GM12878 (cell line): Measurements from ENCODE around the gene PDZD2. TPM values are rescaled to one million over a fixed set of nuclear protein-coding genes. Genes with fewer than 3 reads are reported as not detected.

ENCODE experiments used
- ATAC-seq: fragments of 200-7000 bp; cut with Tn5 transposase; 3 replicates; pipeline ENCODE4 v1.9.1; 2020; ENCODE audit warnings: mild to moderate bottlenecking, moderate library complexity
- BruUV-seq: library from RNA; stranded (reverse); fragments of 400-500 nt; replicated peaks from 2 replicates; lab custom pipeline; 2021; lab: Mats Ljungman, UMichigan
- CTCF ChIA-PET: fragments of 300-600 bp; sonication (Branson Sonifier 250); formaldehyde crosslinking; extraction: SDS; loops from one replicate; lab custom pipeline; 2021; ENCODE audit warnings: inconsistent platforms; lab: Yijun Ruan, JAX
- POLR2A ChIA-PET: fragments of 350-600 bp; formaldehyde crosslinking; extraction: SDS; loops from one replicate; lab custom pipeline; 2021; ENCODE audit warnings: inconsistent platforms; lab: Charles Lee
- RAD21 ChIA-PET: fragments of 300-600 bp; sonication (Branson Sonifier 250); formaldehyde crosslinking; loops from one replicate; lab custom pipeline; 2023; ENCODE audit warnings: antibody characterized with exemption; ENCODE audit not compliant: unreplicated experiment; lab: Charles Lee
- SMC1A ChIA-PET: fragments of 300-600 bp; sonication (Branson Sonifier 250); formaldehyde crosslinking; loops from one replicate; lab custom pipeline; 2023; ENCODE audit not compliant: unreplicated experiment, uncharacterized antibody; lab: Charles Lee
- DNase-seq: peaks from one replicate; pipeline ENCODE4 v3.0.0-alpha.2; 2011; ENCODE audit warnings: low read depth, low spot score
- FAIRE-seq: peaks from 3 replicates; lab custom pipeline; 2011; peaks lifted over from hg19 to GRCh38; lab: Jason Lieb, UNC
- H2AFZ ChIP-seq: 2 replicates; pipeline ENCODE4 v1.6.0; 2011; ENCODE audit warnings: low read depth, low read length, control low read depth; ENCODE audit not compliant: control insufficient read depth
- H3K27ac ChIP-seq: 2 replicates; pipeline ENCODE4 v1.5.1; 2011; ENCODE audit warnings: control low read depth; ENCODE audit not compliant: control insufficient read depth, insufficient read depth
- H3K27me3 ChIP-seq, 2 experiments: replicated peaks in 1 of 2; 2 replicates each; pipeline versions ENCODE4 v1.6.0 to v1.6.1; 2011; ENCODE audit warnings: low read length in 1 of 2; ENCODE audit not compliant: control insufficient read depth in 2 of 2, insufficient read depth in 2 of 2
- H3K36me3 ChIP-seq, 2 experiments: 2 replicates each; pipeline ENCODE4 v1.5.1; 2011; ENCODE audit warnings: low read length in 1 of 2; ENCODE audit not compliant: control insufficient read depth in 2 of 2, insufficient read depth in 2 of 2
- H3K4me1 ChIP-seq: 2 replicates; pipeline ENCODE4 v1.6.1; 2011; ENCODE audit warnings: mild to moderate bottlenecking, low read length, moderate library complexity, mixed read lengths; ENCODE audit not compliant: control insufficient read depth, insufficient read depth
- H3K4me2 ChIP-seq: 2 replicates; pipeline ENCODE4 v1.6.0; 2011; ENCODE audit warnings: control low read depth; ENCODE audit not compliant: control insufficient read depth, insufficient read depth
- H3K4me3 ChIP-seq: fragments of 200-600 bp; sonication (generic); 2 replicates; pipeline ENCODE4 v1.5.1; 2016
- H3K79me2 ChIP-seq: 2 replicates; pipeline ENCODE4 v1.6.0; 2011; ENCODE audit warnings: low read length; ENCODE audit not compliant: control insufficient read depth, insufficient read depth
- H3K9ac ChIP-seq: 2 replicates; pipeline ENCODE4 v1.8.0; 2011; ENCODE audit warnings: low read length, control low read depth, mixed read lengths; ENCODE audit not compliant: control insufficient read depth, insufficient read depth
- H3K9me3 ChIP-seq: replicated peaks from 3 replicates; pipeline ENCODE4 v1.5.1; 2011; ENCODE audit warnings: mild to moderate bottlenecking, low read length; ENCODE audit not compliant: control insufficient read depth, insufficient read depth
- H4K20me1 ChIP-seq: 2 replicates; pipeline ENCODE4 v1.6.0; 2011; ENCODE audit not compliant: control insufficient read depth, insufficient read depth
- BMI1 ChIP-seq: fragments of 450-650 bp; IDR thresholded peaks from 2 replicates; pipeline ENCODE4 v1.6.1; 2016; ENCODE audit warnings: mild to moderate bottlenecking, moderate library complexity, borderline replicate concordance
- CBFB ChIP-seq: IDR thresholded peaks from 2 replicates; pipeline ENCODE4 v1.6.1; 2016; ENCODE audit warnings: antibody characterized with exemption, low read depth
- CHD2 ChIP-seq: IDR thresholded peaks from 2 replicates; pipeline ENCODE4 v1.6.1; 2011; ENCODE audit warnings: low read depth, low read length, improper control_type of control experiment, borderline replicate concordance
- HCFC1 ChIP-seq: fragments of 150-350 bp; IDR thresholded peaks from 2 replicates; pipeline ENCODE4 v1.6.1; 2014; ENCODE audit warnings: low read length
- KDM1A ChIP-seq: fragments of 200-600 bp; sonication (generic); IDR thresholded peaks from 2 replicates; pipeline ENCODE4 v1.6.1; 2016; ENCODE audit warnings: borderline replicate concordance
- WGBS: methylation state at CpG from one replicate; pipeline ENCODE4 v1.1.6; 2016; ENCODE audit warnings: low lambda C conversion rate; ENCODE audit not compliant: insufficient replicate concordance, insufficient coverage; ENCODE audit errors: missing lambda C conversion rate; 5-methylcytosine and 5-hydroxymethylcytosine counted together
- in situ Hi-C: fragments of 300-500 bp; cut with MboI; formaldehyde crosslinking; loops from 9 replicates; pipeline ENCODE4 v1.14.3; 2018; ENCODE audit warnings: mixed read lengths
- intact Hi-C: fragments of 100-400 bp; cut with micrococcal nuclease; formaldehyde crosslinking; loops from one replicate; pipeline ENCODE4 v1.14.2; 2022; ENCODE audit not compliant: unreplicated experiment
- polyA plus RNA-seq, 11 experiments: library from polyadenylated mRNA; depleted of rRNA in 4 of 11; unstranded in 6 of 11; stranded (reverse) in 5 of 11; fragments of >200 nt; fragmentation: Nextera tagmentation in 4 of 11; fragmentation: Illumina TruSeq in 1 of 11; extraction: Ambion mirVana in 4 of 11; extraction: Trizol in 1 of 11; gene quantifications; 1 replicate in 1 of 11; 2 replicates in 10 of 11; pipeline versions ENCODE4 v1.2.1 to v1.2.3, GENCODE V29; 2011 to 2016; ENCODE audit warnings: inconsistent platforms in 2 of 11, missing spikeins in 2 of 11, low read depth in 1 of 11
- total RNA-seq, 4 experiments: library from RNA; depleted of rRNA in 3 of 4; stranded (reverse); fragments of >200 nt in 3 of 4; fragmentation: Illumina TruSeq in 1 of 4; extraction: Trizol in 1 of 4; gene quantifications; 2 replicates each; pipeline versions ENCODE4 v1.2.1 to v1.2.3, GENCODE V29; 2013 to 2021
- TF ChIP-seq, protein P1 (sequence below): IDR thresholded peaks from 2 replicates; pipeline ENCODE4 v1.6.1; 2011; ENCODE audit warnings: low read depth, low read length, improper control_type of control experiment, borderline replicate concordance
- TF ChIP-seq, protein P2 (sequence below): IDR thresholded peaks from 2 replicates; pipeline ENCODE4 v1.6.1; 2012; ENCODE audit warnings: improper control_type of control experiment, low read depth, low read length; ENCODE audit not compliant: insufficient replicate concordance
- TF ChIP-seq, protein P3 (sequence below): IDR thresholded peaks from 2 replicates; pipeline ENCODE4 v1.6.1; 2011; ENCODE audit warnings: mild to moderate bottlenecking, low read depth, low read length, moderate library complexity; ENCODE audit not compliant: insufficient replicate concordance
- TF ChIP-seq, protein P4 (sequence below): fragments of 450-650 bp; IDR thresholded peaks from 2 replicates; pipeline ENCODE4 v1.6.1; 2017; ENCODE audit warnings: mild to moderate bottlenecking, moderate library complexity
- TF ChIP-seq, protein P5 (sequence below): fragments of 150-350 bp; IDR thresholded peaks from 2 replicates; pipeline ENCODE4 v1.6.1; 2014; ENCODE audit warnings: mild to moderate bottlenecking, low read depth, low read length

PDZD2 gene
- total and polyA plus RNA-seq, 10 of the 15 experiments (the other 5 are each of a cell fraction or from before 2014, with no cell fraction given), result 0.01 to 0.58 (median 0.29) TPM; not detected in 3

DNA sequence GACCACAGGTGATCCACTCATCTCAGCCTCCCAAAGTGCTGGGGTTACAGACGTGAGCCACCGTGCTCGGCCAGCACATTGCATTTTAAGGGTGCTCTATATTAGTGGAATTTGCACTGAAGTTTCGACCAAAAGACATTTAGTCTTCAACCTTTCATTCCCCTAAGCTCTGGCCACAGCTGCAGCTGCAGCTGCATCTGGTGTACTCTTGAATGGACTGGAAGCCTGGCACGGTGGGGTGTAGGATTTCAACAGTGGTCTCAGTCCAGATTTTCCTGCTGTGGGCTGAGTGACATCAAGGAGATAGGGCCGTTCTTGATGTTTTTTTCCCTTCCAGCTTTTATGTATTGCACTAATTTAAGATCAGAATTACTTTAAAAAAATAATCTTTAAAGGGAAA, 255.2 kb downstream of the PDZD2 start:
- Histone ChIP-seq H3K4me1 (no peaks in the 10 kb centered on the region), H3K79me2 (no peaks in the 10 kb centered on the region), H2AFZ (no peak overlapping the region), H3K9me3 (no peaks in the 10 kb centered on the region), H3K27me3 (no peaks in the 10 kb centered on the region), H4K20me1 (no peaks in the 10 kb centered on the region), H3K36me3 (no peaks in the 10 kb centered on the region), H3K4me2 (no peak overlapping the region), H3K4me3 (no peak overlapping the region), H3K9ac (no peak overlapping the region), H3K27ac (no peak overlapping the region)
- 50% methylated on average over 6 of the region's 6 CpGs for WGBS
- ChIA-PET CTCF (interaction anchor here (1.1 kb wide), 1 partner anchor 191 kb away, joined by 3 read pairs; no protein-coding TSS in a partner anchor), POLR2A (no interaction called here), SMC1A (no interaction called here), RAD21 (no interaction called here)
- intact Hi-C loops, result no loop called here
- FAIRE-seq, result no peak
- DNase-seq, result no peak
- in situ Hi-C loops, result no loop called here
- no TSS peak for BruUV-seq
- ATAC-seq, result no peak
- TF ChIP-seq HCFC1 (no peak), CBFB (no peak), BMI1 (no peak), KDM1A (no peak), CHD2 (no peak)
- TF ChIP-seq, protein P1, sequence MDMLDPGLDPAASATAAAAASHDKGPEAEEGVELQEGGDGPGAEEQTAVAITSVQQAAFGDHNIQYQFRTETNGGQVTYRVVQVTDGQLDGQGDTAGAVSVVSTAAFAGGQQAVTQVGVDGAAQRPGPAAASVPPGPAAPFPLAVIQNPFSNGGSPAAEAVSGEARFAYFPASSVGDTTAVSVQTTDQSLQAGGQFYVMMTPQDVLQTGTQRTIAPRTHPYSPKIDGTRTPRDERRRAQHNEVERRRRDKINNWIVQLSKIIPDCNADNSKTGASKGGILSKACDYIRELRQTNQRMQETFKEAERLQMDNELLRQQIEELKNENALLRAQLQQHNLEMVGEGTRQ, result no peak
- TF ChIP-seq, protein P2, sequence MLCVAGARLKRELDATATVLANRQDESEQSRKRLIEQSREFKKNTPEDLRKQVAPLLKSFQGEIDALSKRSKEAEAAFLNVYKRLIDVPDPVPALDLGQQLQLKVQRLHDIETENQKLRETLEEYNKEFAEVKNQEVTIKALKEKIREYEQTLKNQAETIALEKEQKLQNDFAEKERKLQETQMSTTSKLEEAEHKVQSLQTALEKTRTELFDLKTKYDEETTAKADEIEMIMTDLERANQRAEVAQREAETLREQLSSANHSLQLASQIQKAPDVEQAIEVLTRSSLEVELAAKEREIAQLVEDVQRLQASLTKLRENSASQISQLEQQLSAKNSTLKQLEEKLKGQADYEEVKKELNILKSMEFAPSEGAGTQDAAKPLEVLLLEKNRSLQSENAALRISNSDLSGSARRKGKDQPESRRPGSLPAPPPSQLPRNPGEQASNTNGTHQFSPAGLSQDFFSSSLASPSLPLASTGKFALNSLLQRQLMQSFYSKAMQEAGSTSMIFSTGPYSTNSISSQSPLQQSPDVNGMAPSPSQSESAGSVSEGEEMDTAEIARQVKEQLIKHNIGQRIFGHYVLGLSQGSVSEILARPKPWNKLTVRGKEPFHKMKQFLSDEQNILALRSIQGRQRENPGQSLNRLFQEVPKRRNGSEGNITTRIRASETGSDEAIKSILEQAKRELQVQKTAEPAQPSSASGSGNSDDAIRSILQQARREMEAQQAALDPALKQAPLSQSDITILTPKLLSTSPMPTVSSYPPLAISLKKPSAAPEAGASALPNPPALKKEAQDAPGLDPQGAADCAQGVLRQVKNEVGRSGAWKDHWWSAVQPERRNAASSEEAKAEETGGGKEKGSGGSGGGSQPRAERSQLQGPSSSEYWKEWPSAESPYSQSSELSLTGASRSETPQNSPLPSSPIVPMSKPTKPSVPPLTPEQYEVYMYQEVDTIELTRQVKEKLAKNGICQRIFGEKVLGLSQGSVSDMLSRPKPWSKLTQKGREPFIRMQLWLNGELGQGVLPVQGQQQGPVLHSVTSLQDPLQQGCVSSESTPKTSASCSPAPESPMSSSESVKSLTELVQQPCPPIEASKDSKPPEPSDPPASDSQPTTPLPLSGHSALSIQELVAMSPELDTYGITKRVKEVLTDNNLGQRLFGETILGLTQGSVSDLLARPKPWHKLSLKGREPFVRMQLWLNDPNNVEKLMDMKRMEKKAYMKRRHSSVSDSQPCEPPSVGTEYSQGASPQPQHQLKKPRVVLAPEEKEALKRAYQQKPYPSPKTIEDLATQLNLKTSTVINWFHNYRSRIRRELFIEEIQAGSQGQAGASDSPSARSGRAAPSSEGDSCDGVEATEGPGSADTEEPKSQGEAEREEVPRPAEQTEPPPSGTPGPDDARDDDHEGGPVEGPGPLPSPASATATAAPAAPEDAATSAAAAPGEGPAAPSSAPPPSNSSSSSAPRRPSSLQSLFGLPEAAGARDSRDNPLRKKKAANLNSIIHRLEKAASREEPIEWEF, result no peak
- TF ChIP-seq, protein P3, sequence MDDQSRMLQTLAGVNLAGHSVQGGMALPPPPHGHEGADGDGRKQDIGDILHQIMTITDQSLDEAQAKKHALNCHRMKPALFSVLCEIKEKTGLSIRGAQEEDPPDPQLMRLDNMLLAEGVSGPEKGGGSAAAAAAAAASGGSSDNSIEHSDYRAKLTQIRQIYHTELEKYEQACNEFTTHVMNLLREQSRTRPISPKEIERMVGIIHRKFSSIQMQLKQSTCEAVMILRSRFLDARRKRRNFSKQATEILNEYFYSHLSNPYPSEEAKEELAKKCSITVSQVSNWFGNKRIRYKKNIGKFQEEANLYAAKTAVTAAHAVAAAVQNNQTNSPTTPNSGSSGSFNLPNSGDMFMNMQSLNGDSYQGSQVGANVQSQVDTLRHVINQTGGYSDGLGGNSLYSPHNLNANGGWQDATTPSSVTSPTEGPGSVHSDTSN, result no peak
- TF ChIP-seq, protein P4, sequence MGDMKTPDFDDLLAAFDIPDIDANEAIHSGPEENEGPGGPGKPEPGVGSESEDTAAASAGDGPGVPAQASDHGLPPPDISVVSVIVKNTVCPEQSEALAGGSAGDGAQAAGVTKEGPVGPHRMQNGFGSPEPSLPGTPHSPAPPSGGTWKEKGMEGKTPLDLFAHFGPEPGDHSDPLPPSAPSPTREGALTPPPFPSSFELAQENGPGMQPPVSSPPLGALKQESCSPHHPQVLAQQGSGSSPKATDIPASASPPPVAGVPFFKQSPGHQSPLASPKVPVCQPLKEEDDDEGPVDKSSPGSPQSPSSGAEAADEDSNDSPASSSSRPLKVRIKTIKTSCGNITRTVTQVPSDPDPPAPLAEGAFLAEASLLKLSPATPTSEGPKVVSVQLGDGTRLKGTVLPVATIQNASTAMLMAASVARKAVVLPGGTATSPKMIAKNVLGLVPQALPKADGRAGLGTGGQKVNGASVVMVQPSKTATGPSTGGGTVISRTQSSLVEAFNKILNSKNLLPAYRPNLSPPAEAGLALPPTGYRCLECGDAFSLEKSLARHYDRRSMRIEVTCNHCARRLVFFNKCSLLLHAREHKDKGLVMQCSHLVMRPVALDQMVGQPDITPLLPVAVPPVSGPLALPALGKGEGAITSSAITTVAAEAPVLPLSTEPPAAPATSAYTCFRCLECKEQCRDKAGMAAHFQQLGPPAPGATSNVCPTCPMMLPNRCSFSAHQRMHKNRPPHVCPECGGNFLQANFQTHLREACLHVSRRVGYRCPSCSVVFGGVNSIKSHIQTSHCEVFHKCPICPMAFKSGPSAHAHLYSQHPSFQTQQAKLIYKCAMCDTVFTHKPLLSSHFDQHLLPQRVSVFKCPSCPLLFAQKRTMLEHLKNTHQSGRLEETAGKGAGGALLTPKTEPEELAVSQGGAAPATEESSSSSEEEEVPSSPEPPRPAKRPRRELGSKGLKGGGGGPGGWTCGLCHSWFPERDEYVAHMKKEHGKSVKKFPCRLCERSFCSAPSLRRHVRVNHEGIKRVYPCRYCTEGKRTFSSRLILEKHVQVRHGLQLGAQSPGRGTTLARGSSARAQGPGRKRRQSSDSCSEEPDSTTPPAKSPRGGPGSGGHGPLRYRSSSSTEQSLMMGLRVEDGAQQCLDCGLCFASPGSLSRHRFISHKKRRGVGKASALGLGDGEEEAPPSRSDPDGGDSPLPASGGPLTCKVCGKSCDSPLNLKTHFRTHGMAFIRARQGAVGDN, result no peak
- TF ChIP-seq, protein P5, sequence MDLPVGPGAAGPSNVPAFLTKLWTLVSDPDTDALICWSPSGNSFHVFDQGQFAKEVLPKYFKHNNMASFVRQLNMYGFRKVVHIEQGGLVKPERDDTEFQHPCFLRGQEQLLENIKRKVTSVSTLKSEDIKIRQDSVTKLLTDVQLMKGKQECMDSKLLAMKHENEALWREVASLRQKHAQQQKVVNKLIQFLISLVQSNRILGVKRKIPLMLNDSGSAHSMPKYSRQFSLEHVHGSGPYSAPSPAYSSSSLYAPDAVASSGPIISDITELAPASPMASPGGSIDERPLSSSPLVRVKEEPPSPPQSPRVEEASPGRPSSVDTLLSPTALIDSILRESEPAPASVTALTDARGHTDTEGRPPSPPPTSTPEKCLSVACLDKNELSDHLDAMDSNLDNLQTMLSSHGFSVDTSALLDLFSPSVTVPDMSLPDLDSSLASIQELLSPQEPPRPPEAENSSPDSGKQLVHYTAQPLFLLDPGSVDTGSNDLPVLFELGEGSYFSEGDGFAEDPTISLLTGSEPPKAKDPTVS, result no peak
